HL-60 (cell line): Measurements from ENCODE around the gene KDM6A.
"Not testable (repeated sequence)": the region's sequence is repeated elsewhere in the genome, so short reads cannot be mapped to it uniquely, and the experiment has no call there.

Experiments used
- DNase-seq, 2 experiments: peaks; one replicate each; pipeline ENCODE4 v3.0.0-alpha.2; 2010 to 2020; ENCODE audit warnings: low read depth in 1 of 2, low spot score in 1 of 2
- H3K27ac ChIP-seq: fragments of 250-450 bp; sonication (Bioruptor Pico); replicated peaks from 2 replicates; pipeline ENCODE4 v1.5.1; 2020; ENCODE audit warnings: mild to moderate bottlenecking, moderate library complexity
- H3K27me3 ChIP-seq: fragments of 250-450 bp; sonication (Bioruptor Pico); 2 replicates; pipeline ENCODE4 v1.5.1; 2021; ENCODE audit warnings: mild to moderate bottlenecking, moderate library complexity; ENCODE audit not compliant: insufficient read depth, poor library complexity, severe bottlenecking
- H3K4me3 ChIP-seq: replicated peaks from 2 replicates; pipeline ENCODE4 v1.5.1; 2011; ENCODE audit warnings: mild to moderate bottlenecking, control low read depth, low read length; ENCODE audit not compliant: insufficient read depth
- CTCF ChIP-seq: IDR thresholded peaks from one replicate; pipeline ENCODE4 v1.5.1; 2011; ENCODE audit warnings: low read length, control low read depth, inconsistent platforms; ENCODE audit not compliant: insufficient read depth
- GABPA ChIP-seq: IDR thresholded peaks from 2 replicates; pipeline ENCODE4 v1.6.1; 2012; ENCODE audit warnings: low read depth
- POLR2AphosphoS5 ChIP-seq: IDR thresholded peaks from 2 replicates; pipeline ENCODE4 v1.6.1; 2012; ENCODE audit warnings: low read depth
- REST ChIP-seq: IDR thresholded peaks from 2 replicates; pipeline ENCODE4 v1.6.1; 2012; ENCODE audit warnings: low read depth; ENCODE audit not compliant: insufficient replicate concordance
- SPI1 ChIP-seq: IDR thresholded peaks from 2 replicates; pipeline ENCODE4 v1.6.1; 2012; ENCODE audit warnings: low read depth, mild to moderate bottlenecking, borderline replicate concordance

Gene KDM6A

GRCh38 chrX:44884944-44885343 is 12.0 kb downstream of the KDM6A start:
- Histone ChIP-seq H3K4me3 (no peak overlapping the region), H3K27ac (no peak overlapping the region), H3K27me3 (no peaks in the 10 kb centered on the region)
- DNase-seq, result no peak
- TF ChIP-seq POLR2AphosphoS5 (no peak), CTCF (no peak), SPI1 (no peak), REST (no peak), GABPA (no peak)

GRCh38 chrX:44889824-44890223 is 16.8 kb downstream of the KDM6A start:
- no peak overlapping the region for H3K4me3 ChIP-seq
- peak overlapping the region; percentile 69 for H3K27ac ChIP-seq

GRCh38 chrX:44890247-44890646 is 17.3 kb downstream of the KDM6A start:
- Histone ChIP-seq H3K27ac (peak overlapping the region; percentile 69), H3K4me3 (no peak overlapping the region), H3K27me3 (no peaks in the 10 kb centered on the region)
- no peak for DNase-seq
- TF ChIP-seq SPI1 (no peak), GABPA (no peak), REST (no peak), CTCF (no peak)

More at GRCh38 chrX:44889824-44890223, 16.8 kb downstream of the KDM6A start:
- DNase-seq, result peak in 1 of 2 experiments; percentile 63
- H3K27me3 ChIP-seq, result no peaks in the 10 kb centered on the region
- no peak for TF ChIP-seq GABPA
- TF ChIP-seq REST, result no peak
- no peak for TF ChIP-seq CTCF
- TF ChIP-seq POLR2AphosphoS5, result no peak
- TF ChIP-seq SPI1, result peak; percentile 57; the same call in 1 of the 2 replicates

GRCh38 chrX:44890687-44891086 is 17.7 kb downstream of the KDM6A start:
- peak overlapping the region; percentile 69 for H3K27ac ChIP-seq
- H3K4me3 ChIP-seq, DNase-seq, H3K27me3 ChIP-seq: not testable (repeated sequence)
